ENCODE measurements around the gene PRKAA1.
"Not testable (repeated sequence)": the region's sequence is repeated elsewhere in the genome, so short reads cannot be mapped to it uniquely, and the experiment has no call there.

Gene PRKAA1

GRCh38 chr5:40720069-40720468, 78.1 kb downstream of the PRKAA1 start:
- no peak for DNase-seq

- DNase-seq = no peak
Measured at GRCh38 chr5:40717281-40717680, 80.9 kb downstream of the PRKAA1 start.

GRCh38 chr5:40716590-40716989, 81.6 kb downstream of the PRKAA1 start:
- DNase-seq = no peak

- DNase-seq = no peak
Measured at GRCh38 chr5:40716000-40716399, 82.2 kb downstream of the PRKAA1 start.

- no peak for DNase-seq
Measured at GRCh38 chr5:40714001-40714400, 84.2 kb downstream of the PRKAA1 start.

GRCh38 chr5:40710575-40710974, 87.6 kb downstream of the PRKAA1 start:
- DNase-seq = not testable (repeated sequence)
